HG03378 (cell line): ENCODE measurements around the gene CBLB.

ENCODE experiments used
- ATAC-seq: cut with Tn5 transposase; IDR thresholded peaks from one replicate; pipeline ENCODE4 v1.9.1; 2021; ENCODE audit warnings: mild to moderate bottlenecking, moderate library complexity; ENCODE audit not compliant: unreplicated experiment

Gene CBLB

GRCh38 chr3:105868742-105869530 is at the start of gene CBLB:
CBLB (minus strand) TSS chr3:105869012; CDS start chr3:105867577, 1,435 bp downstream.
- peak; percentile 82 for ATAC-seq

DNA sequence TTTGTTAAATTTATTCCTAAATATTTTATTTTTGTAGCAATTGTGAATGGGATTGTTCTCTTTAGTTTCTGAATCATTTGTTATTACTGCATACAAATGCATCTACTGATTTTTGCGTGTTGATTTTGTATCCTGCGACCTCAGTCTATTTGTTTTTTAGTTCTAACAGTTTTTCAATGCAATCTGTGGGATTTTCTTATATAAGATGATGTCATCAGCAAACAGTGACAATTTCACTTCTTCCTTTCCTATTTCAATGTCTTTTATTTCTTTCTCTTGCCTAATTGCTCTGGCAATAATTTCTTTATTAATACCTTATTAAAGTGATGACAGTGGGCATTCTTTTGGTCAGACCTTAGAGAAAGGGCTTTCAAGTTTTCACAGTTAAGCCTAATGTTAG is 48.0 kb upstream of the CBLB start:
- no peak for ATAC-seq

DNA sequence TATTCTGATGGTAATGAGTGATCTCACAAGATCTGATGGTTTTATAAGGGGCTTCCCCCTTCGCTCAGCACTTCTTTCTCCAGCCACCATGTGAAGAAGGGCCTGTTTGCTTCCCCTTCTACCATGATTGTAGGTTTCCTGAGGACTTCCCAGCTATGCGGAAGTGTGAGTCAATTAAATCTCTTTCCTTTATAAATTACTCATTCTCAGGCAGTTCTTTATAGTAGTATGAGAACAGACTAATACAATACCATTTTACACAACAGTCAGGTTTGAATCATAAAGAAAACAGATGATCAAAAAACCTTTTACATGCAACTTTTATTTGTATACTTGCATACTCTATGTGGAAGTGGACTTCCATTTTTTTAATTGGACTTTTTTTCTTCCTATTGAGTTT is 46.7 kb upstream of the CBLB start:
- ATAC-seq = no peak

DNA sequence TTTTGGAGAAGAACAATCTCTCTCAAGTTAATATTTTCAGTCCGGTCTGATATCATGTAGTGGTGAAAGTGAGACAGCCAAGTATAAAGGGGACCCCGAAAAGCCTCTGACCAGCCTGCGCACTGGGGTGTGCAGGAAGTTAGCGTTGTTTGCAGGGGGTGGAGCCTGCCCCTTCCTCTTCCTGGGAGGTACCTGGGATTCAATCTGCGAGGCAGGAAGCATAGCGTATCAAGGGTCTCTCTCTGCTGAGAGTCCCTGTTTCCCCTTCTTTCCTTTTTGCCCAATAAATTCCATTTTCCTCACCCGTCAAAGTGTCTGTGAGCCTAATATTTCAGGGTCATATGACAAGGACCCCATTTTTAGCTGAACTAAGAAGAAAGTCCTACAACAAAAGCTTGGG is 44.8 kb upstream of the CBLB start:
- no peak for ATAC-seq

DNA sequence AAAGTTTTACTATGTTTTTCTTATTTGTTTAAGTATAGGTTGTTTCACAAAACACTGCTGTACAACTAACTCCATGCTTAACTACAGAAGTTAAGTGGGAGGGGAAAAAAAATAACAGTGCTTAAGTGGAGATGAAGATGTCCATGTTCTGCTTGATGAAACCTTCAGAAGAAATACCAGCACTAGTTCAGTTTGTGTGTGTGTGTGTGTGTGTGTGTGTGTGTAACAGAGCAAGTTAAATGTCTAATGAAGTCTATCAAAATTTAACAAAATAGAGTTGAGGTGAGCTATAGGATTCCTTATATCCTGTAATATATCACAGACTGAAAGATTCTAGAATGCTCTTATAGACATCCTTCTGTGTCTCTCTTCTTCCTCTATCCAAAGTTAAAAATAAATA is 44.1 kb upstream of the CBLB start:
- no peak for ATAC-seq

- ATAC-seq = no peak
These were observed 42.7 kb upstream of the CBLB start for GRCh38 chr3:105911496-105911895.

- ATAC-seq = peak; percentile 74
These were observed 39.0 kb upstream of the CBLB start for GRCh38 chr3:105907777-105908176.

GRCh38 chr3:105906836-105907235 is 38.0 kb upstream of the CBLB start:
- ATAC-seq = no peak

GRCh38 chr3:105906345-105906744 is 37.5 kb upstream of the CBLB start:
- ATAC-seq = no peak

DNA sequence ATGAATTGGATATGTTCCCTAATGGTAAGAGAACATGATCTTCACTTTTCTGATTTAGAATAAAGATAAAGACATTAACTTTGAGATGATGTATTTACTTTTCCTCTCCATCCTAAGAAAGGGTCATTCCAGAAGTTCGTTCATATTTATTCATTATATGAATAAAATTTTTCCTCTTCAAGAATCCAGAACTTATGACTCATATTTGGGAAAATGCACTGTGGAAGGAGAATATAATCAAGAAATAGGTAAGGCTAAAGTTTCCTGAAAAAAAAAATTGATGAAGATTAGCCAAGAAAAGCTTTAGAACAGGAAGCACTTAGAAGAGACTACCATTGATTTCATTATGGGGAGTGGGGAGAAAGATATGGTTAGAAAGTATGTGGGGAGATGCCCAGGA is 36.5 kb upstream of the CBLB start:
- no peak for ATAC-seq

- no peak for ATAC-seq
These were observed 36.0 kb upstream of the CBLB start for GRCh38 chr3:105904678-105905284.

- ATAC-seq = no peak
These were observed 35.4 kb upstream of the CBLB start for GRCh38 chr3:105904251-105904650.

DNA sequence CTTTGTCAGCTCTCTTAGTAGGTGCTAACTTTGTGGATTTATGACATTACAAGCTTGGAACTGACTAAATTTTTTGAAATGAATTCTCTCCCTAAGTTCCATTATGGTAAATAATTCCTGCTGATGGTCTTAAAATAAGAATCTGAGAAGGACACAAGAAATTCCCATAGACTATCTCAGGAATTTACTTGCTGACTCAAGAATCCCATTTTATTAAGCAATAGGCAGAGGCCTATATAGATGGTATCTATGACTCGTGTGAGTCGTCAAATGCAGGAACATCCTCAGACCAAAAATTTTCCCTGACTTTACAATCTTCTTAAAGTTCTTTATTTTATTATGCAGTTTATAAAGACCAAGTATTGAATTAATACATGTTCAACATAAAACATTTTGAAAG is 30.7 kb upstream of the CBLB start:
- ATAC-seq = no peak

DNA sequence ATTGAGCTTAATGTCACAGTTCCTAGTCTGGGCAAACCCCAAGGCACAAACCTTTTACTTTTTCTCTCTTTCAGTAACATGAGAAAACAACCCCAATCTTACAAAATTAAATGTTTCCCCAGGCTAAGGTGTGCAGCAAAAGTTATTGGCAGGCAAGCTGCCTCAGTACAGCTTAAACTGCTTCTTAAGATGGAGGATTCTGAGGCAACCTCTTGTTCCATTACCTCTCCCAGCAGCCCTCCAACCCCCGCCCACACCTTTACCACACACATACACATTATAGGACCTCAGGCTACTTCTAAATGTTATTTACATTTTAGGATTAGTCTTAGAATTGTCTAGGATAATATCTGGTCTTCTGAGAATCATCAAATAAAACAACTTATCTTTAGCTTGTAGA is 22.3 kb upstream of the CBLB start:
- no peak for ATAC-seq

GRCh38 chr3:105888621-105889579 is 20.1 kb upstream of the CBLB start:
- no peak for ATAC-seq

DNA sequence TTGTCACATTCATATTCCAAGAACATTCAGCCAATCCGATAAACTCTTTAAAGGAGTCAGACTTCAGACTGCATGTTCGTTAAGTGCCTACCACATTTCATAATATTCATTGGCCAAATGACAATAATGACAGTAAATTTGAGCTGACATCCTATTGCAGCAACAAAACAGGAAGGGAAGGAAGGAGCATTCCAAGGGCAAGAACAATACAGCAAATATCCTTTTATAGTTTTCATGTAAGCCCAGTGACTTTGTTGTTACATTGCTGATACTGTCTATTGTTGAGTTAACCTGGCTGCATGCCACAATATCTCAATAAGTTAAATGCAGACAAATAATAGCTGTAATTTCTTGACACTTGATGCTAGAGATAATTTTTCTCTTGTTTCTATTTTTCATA is 16.4 kb upstream of the CBLB start:
- no peak for ATAC-seq

DNA sequence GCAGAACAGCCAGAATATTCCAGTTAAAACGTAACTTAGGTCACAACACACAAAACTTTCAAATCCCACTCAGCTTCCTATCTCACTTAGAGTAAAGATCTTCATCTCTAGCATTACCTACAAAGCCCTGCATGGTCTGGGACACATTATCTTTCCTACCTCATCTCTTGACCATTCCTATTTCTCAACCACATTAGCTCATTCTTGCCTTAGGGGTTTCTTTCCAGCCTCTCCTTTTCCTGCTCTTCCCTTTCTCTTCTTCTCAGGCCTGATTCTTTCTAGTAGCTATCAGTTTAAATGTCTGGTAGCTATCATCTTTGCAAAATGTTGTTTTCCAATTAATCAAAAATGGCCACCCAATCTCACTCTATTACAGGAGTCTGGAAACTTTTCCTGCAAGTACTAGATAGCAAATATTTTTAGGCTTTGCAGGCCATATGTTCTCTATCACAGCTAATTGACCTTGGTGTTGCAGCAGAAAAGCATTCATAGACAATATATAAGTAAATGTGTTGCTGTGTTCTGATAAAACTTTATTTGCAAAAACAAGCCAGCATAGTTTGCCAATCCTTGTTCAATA is 15.1 kb upstream of the CBLB start:
- no peak for ATAC-seq

DNA sequence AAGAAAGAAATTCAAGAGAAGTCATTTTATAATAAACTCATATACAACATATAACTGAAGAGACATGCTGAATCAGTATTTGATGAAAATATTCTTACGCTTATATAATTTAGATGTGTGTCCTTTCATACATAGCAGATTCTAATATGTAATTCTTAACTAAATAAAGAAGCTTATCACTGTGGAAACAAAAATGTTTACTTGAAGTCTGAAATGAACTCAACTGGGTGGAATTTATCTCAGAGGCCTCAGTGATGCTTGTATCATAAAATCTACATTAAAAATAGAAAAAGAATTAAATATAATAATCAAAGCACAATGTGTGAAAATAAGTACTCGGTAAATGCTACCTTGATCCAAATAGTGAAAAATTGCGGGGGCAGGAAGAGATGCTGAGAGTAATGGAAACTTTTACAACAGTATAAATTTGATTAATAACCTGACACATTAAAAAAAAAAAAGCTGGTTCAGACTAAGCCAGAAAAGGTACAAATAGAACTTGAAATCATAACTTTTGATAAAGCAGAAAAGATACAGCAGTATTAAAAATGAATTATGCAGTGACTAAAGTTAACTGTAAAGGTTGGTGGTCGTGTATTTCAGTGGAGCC is 12.0 kb upstream of the CBLB start:
- no peak for ATAC-seq

GRCh38 chr3:105878061-105878460 is 9.2 kb upstream of the CBLB start:
- ATAC-seq = no peak

DNA sequence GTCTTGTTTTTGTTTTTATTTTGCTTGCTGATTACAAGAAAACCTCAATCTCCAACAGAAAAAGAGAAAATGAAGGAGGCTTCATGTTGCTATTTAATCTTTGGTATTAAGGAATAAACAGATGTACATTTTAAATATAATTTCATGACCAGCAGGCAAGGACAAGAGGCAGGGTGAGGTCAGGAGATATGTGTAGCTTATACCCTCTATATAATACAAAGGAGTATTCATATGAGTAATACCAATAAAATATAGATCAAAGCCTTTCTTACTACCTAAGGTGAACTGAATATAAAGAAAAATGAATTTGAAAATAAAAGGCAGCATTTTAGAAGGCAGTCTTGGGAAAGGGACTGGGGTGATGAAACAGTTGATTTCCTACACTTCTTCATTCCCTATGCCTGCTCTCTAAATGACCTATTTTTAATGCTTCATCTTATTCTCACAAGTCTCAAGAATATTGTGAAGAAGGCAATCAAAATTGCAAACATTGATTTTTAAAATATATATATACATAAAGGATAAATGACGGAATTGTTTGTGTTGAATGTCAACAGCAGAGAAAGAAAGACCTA is 8.6 kb upstream of the CBLB start:
- peak; percentile 19 for ATAC-seq
